Ascending aorta (tissue), 2 donors: Measurements from ENCODE around the gene RAD51B. TPM values are rescaled to one million over a fixed set of nuclear protein-coding genes. Genes with fewer than 3 reads are reported as not detected.
A peak's percentile ranks its signal among the peaks of the same experiment; 100 is the strongest.

Experiments used
- DNase-seq, 2 donors: peaks; one replicate each; pipeline ENCODE4 v3.0.0-alpha.2; 2019; ENCODE audit warnings: low spot score in 2 of 2
- H3K27ac ChIP-seq, 2 donors: fragments of 200-600 bp; sonication (generic); one replicate each; pipeline ENCODE4 v1.5.1; 2016 to 2017; ENCODE audit warnings: mild to moderate bottlenecking in 1 of 2
- H3K27me3 ChIP-seq: fragments of 200-600 bp; sonication (generic); one replicate; pipeline ENCODE4 v1.5.1; 2017
- H3K36me3 ChIP-seq, 2 donors: fragments of 200-600 bp; sonication (generic); one replicate each; pipeline ENCODE4 v1.5.1; 2016
- H3K4me1 ChIP-seq, 2 donors: fragments of 200-600 bp; sonication (generic); one replicate each; pipeline ENCODE4 v1.5.1; 2016 to 2017; ENCODE audit warnings: mild to moderate bottlenecking in 1 of 2
- H3K4me3 ChIP-seq, 2 donors: fragments of 200-600 bp; sonication (generic); one replicate each; pipeline ENCODE4 v1.5.1; 2016 to 2017; ENCODE audit warnings: mild to moderate bottlenecking in 1 of 2
- H3K9me3 ChIP-seq, 2 donors: fragments of 200-600 bp; sonication (generic); one replicate each; pipeline ENCODE4 v1.5.1; 2016
- intact Hi-C: fragments of 100-400 bp; cut with DNase I; formaldehyde crosslinking; loops from one replicate; pipeline ENCODE4 v1.15.1; 2023
- total RNA-seq: library from RNA; depleted of rRNA; stranded (reverse); fragments of >200 nt; gene quantifications from one replicate; pipeline ENCODE4 v1.1.0, GENCODE V29; 2016
- TF ChIP-seq, protein P1 (sequence below), 3 experiments: fragments of 200-600 bp in 2 of 3; fragments of 450-650 bp in 1 of 3; sonication (generic) in 2 of 3; IDR thresholded peaks; one replicate each; pipeline ENCODE4 v1.5.1; 2016 to 2019; ENCODE audit warnings: antibody characterized with exemption in 3 of 3, mild to moderate bottlenecking in 1 of 3, moderate library complexity in 1 of 3

Gene RAD51B
- total RNA-seq, 1 donor from 2014 or later: not detected

DNA sequence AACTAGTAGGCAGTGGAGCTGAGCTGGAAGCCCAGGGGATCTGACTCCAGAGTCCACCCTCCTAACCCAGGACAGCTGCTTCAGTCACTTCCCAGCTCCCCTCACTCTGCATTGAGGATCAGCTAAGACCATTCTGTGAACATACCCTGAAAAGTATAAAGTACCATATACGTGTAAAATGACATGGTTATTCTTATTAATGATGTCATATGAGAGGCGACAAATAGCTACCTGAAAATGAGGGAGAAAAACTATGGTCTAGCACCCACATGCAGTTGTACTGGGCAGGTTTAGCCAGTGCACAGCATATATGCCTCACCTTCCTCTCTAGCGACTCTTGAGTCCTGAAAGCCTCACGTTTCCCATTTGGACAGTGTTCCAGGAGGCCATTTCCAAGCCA, 461.9 kb downstream of the RAD51B start:
- H3K27me3 ChIP-seq: no peaks in the 10 kb centered on the region
- no peak overlapping the region for H3K4me3 ChIP-seq
- DNase-seq: no peak
- intact Hi-C loops: no loop called here
- H3K9me3 ChIP-seq: no peaks in the 10 kb centered on the region
- H3K36me3 ChIP-seq: no peaks in the 10 kb centered on the region
- peaks cover 8 to 14% of the 10 kb centered on the region in 2 donors for H3K4me1 ChIP-seq
- no peak overlapping the region for H3K27ac ChIP-seq
- TF ChIP-seq, protein P1, sequence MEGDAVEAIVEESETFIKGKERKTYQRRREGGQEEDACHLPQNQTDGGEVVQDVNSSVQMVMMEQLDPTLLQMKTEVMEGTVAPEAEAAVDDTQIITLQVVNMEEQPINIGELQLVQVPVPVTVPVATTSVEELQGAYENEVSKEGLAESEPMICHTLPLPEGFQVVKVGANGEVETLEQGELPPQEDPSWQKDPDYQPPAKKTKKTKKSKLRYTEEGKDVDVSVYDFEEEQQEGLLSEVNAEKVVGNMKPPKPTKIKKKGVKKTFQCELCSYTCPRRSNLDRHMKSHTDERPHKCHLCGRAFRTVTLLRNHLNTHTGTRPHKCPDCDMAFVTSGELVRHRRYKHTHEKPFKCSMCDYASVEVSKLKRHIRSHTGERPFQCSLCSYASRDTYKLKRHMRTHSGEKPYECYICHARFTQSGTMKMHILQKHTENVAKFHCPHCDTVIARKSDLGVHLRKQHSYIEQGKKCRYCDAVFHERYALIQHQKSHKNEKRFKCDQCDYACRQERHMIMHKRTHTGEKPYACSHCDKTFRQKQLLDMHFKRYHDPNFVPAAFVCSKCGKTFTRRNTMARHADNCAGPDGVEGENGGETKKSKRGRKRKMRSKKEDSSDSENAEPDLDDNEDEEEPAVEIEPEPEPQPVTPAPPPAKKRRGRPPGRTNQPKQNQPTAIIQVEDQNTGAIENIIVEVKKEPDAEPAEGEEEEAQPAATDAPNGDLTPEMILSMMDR (IDR thresholded peaks at IDR 0.05): no peak

DNA sequence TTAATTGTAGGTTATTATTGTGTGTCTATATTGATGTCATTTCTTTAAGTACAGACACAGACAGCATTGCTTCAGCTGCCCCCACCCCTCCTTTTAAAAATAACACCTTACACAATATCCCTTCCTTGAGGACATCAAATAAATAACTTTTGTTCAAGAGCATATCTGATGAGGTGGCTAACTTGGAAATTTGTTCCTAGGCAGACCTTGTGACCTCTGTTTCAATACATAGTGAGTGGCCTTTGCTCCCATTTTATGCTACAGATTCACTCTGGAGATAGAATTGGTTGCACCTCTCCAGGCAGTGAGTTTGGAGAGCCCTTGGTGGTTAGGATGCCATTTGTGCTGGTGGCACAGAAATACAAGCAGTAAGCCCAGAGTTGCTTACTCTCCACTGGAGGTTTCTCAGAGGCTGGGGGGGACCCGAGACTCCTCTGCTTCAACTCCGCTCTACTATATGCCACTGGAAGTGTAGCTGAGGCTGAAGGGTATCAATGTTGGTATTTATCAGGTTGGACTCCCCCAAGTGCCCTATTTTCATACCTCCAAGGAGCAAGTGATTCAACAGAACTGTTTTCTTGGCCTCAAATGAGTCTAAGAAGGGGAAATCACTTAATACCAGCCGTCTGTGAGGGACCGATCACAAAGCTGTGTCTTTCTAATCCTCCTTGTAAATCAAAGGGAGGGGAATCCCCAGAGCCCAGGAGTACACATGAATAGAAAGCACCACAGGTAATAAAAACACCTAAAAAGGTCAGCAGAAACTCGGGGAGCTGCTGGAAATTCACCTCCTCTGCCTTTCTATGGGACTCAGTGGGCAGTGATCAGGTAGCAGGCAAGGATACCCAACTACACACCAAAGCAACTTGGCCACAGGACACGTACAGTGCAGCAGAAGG, 463.1 kb downstream of the RAD51B start:
- no peak for DNase-seq
- Histone ChIP-seq H3K9me3 (no peaks in the 10 kb centered on the region), H3K27ac (no peak overlapping the region), H3K4me1 (peaks cover 8 to 14% of the 10 kb centered on the region in 2 donors), H3K36me3 (no peaks in the 10 kb centered on the region), H3K4me3 (no peak overlapping the region), H3K27me3 (no peaks in the 10 kb centered on the region)
- TF ChIP-seq, protein P1 (IDR thresholded peaks at IDR 0.05): no peak
- intact Hi-C loops: no loop called here

DNA sequence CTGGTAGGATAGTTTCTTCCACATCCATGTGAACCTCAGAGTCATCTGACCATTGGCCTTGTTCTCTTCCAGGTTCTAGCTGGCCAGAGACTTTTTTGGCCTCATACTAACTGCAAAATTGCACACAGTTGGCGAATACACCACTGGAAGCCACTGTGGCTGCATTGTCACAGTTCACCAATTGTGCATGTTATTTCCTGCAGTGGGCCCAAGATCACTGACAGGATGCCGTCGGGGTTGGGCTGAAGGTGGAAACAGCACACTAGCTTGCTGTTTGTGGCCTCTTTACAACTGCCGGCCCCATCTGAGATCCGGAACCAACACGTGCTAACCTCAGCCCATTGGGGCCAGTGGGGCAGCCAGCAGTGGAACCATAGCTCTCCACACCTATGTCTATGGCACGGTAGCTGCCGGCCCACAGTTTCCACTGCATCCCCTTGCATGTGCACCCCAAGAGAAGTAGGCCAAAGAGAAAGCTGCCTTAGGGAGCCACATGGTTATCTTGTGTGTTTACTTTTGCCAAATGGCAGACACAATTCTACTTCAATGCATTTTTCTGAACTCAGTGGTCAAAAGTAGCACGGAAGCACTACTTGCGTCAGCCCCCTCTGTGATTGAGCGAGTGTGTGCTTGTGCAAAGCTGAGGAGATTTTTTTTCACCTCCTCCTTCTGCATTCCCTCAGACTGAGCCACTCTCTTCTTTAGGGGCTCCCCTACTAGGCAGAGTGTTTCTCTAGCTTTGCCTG, 464.0 kb downstream of the RAD51B start:
- Histone ChIP-seq H3K9me3 (no peaks in the 10 kb centered on the region), H3K36me3 (no peaks in the 10 kb centered on the region), H3K4me1 (peaks cover 8 to 14% of the 10 kb centered on the region in 2 donors), H3K27me3 (no peaks in the 10 kb centered on the region), H3K4me3 (no peak overlapping the region), H3K27ac (no peak overlapping the region)
- DNase-seq: peak in 1 of 2 donors; percentile 68
- intact Hi-C loops: no loop called here
- TF ChIP-seq, protein P1 (IDR thresholded peaks at IDR 0.05): no peak

DNA sequence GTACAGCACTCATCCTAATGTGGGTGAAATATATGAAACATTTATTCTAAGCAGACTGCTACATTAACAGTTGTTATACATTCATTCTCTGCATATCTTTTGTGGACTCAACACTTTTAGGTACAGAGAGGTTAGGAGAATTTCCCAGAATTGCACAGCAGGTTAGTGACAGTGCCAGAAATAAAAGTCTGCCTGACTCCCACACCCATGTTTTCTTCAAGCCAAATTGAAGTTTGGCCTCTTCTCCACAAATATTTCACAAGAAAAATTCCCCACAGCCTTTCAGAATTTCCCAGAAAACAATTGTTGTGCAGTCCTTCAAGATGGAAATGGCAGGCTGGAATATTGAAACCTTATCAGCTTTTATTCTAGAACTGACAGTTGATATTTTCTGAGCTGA, 464.8 kb downstream of the RAD51B start:
- peaks cover 8 to 10% of the 10 kb centered on the region in 2 donors for H3K4me1 ChIP-seq
- H3K27ac ChIP-seq: no peak overlapping the region
- intact Hi-C loops: no loop called here
- no peaks in the 10 kb centered on the region for H3K27me3 ChIP-seq
- no peak for DNase-seq
- H3K36me3 ChIP-seq: no peaks in the 10 kb centered on the region
- TF ChIP-seq, protein P1 (IDR thresholded peaks at IDR 0.05): no peak
- no peaks in the 10 kb centered on the region for H3K9me3 ChIP-seq
- H3K4me3 ChIP-seq: no peak overlapping the region

DNA sequence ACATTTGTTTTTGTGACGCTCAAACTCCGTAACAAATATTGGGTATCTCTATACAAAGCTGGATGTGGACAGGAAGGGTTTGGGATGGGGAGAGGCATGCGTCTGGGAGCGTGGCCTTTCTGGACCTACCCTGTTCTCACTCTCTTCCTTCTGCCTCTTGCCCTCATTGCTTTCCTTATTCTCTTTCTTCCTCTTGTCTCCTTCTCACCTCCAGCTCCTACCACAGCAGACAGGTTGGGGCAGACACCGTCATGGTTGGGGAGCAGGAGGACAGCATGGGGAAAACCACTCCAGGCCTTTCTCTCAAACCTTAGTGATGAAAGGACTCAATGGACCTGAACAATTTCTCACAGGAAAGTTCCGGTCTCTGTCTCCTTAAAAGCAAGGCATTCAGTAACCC, 465.3 kb downstream of the RAD51B start:
- peaks cover 8% of the 10 kb centered on the region in 2 donors for H3K4me1 ChIP-seq
- no peaks in the 10 kb centered on the region for H3K36me3 ChIP-seq
- TF ChIP-seq, protein P1 (IDR thresholded peaks at IDR 0.05): no peak
- no peak for DNase-seq
- H3K4me3 ChIP-seq: no peak overlapping the region
- H3K27me3 ChIP-seq: no peaks in the 10 kb centered on the region
- H3K9me3 ChIP-seq: no peaks in the 10 kb centered on the region
- intact Hi-C loops: no loop called here
- H3K27ac ChIP-seq: peak overlapping the region in 1 of 2 donors; percentile 12
